ENCODE measurements around the gene GPR31.

The GPR31 gene

DNA sequence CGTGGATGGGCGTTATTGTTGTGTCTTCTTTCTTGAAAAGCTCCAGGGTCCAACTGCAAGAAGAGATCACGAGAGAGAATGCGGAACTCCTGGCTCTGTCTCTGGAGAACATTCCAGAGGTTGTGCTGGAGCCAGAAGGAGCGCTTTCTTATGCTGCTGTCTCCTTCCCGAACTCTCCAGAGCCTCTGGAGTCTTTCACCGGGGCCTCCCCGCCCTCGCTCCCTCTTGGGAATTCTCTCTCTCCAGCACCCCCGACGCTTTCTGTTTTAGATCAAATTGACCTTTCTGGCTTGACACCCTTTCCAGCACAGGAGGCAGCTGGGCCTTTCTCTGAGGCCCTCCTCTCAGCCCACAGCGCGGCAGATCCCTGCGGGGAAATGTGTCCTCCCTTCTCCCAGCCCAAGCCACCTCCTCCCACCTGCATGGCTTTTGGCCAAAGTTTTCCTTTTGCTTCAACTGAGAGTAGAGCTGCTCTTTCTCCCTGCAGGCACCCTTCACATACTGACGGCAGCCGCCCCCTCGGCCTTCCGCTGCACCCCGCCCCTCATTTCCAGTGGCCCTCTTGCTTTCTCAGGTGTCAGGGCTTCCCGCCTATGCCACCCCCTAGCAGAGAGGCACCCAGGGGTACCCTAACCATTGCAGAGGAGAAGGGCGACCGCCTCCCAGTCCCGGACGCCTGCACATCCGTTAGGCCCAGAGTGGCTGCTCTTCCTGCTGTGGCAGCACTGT is 41.5 kb downstream of the GPR31 start:
- no peak for DNase-seq

DNA sequence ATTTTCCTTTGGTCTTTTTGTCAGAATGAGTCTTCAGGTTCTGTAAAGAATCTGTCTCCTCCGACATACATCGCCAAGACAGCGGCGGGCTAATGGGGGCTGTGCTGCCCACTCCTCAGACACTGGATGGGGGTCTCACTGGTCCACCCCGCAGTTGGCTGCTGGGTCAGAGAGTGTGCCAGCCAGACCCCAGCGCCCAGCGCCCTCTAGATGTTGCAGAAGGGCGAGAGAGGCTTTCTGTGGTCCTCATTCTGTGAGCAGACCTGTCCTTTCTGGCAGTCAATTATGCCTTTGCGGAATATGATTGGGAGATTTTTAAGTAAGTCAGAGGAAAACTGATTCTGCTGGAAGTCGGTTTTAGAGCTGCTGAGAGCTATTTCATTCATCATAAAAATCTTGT is 42.7 kb downstream of the GPR31 start:
- no peak for DNase-seq

DNA sequence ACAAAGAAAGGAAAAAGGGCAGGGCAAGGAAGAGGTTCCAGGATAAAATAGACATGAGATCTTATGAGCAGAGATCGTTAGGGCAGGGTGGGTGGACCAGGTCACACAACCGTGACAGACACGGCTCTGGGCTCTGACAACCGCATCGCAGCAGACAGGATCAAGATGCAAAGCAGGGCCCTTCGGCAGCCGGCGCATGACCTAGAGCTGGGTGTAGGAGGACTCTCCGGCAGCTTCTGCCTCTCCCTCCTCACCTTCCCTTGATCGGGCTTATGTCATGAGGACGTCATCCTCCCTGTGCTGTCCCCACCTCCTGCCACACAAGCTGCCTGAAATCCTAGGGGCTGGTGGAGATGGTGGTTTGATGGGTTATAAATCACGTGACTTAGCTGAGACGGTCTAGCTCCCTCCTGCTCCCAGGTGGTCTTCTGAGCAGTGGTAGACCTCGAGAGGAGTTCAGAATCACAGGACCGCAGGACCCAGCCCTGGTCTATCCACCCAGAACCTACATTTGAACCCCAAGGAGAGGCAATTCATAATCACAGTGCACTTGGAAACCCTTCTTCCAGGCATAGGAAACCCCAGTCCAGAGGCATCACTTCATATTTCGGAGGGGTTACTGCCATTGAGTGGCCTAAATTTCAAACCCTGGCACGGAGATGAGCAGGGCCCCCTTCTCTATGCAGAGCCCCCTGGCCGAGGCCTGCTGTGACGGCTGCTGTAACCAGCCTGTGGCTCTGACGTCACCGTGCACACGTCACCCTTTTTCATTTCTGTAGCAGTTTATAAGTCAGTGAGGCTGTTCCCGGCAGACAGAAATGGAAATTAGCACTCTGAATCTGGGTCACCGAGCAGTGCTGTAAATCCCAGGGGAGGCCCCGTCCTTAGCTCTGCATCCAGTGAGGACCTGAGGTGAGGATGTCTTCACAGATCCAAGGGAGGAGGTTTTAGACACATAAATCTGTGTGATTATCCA is 43.6 kb downstream of the GPR31 start:
- DNase-seq = no peak

DNA sequence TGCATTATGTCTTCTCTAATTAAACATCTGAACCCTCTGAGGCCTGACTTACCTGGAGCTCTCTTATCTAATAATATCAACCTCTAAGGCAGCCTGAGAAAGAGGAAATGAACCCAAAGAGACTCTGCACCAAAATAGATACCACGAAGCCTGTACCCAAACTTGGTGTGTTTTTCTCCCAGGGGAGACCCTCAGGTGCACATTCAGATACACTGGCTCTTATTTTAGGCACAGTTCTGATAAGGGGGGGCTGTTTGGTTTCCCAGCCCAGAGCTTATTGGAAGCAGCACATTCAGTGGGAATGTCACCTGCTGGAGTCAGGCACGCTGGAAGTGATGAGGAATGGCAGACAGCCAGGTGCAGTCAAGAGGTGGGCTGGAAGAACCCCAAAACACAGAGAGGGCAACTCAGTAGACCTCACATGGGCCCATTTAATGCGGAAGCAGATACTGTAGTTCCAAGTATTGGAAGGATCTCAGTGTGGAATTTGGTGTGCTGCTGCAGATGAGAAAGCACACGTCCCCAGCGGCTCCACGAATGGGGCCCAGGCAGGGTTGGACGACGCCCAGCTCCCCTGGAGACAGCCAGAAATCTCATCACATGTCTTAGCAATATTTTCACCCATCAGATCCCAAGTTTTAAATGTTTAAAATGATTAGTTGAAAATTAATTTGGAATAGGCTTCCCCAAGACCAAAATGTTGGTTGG is 44.6 kb downstream of the GPR31 start:
- DNase-seq = no peak

DNA sequence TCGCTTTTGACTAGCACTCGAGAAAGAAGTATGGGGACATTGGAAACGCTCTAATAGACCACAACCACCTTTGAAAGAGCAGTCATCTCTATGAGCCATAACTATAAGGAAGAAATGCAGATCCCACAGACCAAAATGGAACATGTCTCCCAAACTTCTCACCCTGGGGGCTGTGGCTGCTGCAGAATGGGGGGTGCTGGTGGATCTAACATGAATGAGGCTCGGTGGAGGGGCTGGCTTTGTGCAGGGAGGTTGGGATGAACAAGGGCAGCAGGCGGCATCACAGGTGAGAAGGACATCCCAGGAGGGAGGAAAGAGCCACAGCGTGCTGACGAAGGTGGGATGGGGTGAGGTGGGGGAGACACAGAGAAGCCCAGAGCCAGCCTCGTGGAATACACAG is 45.4 kb downstream of the GPR31 start:
- no peak for DNase-seq

DNA sequence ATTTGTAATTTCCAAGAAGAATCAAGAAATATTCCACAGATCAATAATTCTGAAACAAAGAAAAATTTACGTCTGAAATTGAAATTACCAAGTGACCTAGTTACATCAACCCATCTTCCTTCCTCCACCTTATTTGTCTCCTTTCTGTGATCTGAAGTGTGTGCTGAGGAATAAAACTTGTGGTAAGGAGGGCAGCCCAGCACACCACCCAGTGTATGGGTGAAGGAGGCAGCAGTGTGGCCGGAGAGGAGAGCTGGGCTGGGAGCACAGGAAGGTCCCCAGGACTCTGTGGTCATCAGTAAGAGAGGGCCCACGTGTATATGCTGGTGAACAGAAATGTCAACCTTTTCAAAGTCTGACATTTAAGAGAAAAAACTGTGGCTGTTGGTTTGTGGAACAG is 46.2 kb downstream of the GPR31 start:
- no peak for DNase-seq

DNA sequence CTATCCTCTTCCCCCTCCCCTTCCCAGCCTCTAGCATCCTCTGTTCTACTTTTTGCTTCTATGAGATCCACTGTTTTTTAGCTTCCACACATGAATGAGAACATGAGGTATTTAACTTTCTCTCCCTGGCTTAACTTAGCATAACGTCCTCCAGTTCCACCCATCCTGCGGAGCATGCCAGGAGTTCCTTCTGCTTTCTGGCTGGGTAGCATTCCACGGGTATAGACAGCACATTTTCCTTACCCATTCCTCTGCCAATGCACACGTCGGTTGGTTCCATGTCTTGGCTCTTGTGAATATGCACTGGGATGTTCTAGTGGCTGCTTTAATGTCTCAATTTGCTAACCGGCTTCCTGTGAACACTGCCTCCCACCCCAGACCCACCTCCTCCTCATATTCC is 48.1 kb downstream of the GPR31 start:
- no peak for DNase-seq

DNA sequence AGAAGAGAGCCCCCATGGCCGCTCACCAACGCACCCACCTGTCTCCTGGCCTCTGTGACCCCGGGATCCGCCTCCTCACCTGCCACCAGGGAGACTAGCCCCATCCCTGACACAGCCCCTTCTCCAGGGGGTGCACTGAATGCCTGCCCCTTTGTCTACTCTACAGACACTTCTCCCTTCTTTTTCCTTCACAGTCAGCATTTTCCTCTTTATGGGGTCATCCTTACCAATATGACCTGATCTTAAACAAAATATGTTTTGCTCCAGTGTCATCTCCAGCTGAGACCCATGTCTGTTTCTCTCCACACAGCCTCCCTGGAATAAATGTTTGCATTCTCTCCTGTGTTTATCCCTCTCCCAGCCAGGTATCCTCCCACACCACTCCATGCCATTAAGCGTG is 49.5 kb downstream of the GPR31 start:
- DNase-seq = no peak

DNA sequence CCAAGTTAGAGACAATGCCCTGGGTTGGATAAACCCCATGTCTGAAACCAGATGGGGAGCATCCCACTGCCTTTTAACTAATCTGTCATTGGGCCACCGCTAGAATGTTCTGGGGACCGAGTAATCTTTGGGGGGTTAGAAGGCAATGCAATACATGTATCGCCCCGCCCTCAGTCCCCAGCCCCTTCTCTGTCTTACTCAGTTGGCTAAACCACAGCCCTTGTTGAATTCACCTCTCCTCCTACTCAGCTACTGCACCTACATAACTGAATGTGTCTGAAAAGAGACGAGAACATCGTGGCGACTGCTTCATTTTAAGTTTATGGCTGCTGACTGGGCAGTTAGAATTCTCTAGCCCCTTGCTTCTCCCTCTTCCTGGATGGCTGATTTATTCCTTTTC is 50.0 kb downstream of the GPR31 start:
- no peak for DNase-seq

DNA sequence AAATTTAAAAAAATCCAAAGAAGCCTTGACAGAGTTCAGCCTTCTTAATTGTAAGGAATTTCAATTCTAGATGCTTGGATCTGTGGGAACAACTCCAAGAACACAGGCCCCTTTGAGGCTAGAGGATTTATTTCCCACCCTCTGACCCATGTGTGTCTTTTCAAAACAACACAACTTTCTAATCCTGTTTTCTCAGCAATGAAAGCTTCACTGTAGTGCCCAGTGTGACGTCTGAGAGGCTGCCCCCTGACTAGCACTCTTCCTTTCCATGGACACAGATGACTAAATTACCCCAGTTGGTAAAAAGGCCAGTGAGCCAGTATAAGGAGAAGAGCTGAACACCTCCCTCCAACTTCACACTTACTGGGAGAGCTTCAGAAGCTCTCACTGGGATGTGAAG is 51.4 kb downstream of the GPR31 start:
- DNase-seq = no peak
